HG02970 (cell line): ENCODE data around the gene GPNMB.

Source experiments
- ATAC-seq: cut with Tn5 transposase; IDR thresholded peaks from one replicate; pipeline ENCODE4 v1.9.1; 2021; ENCODE audit warnings: mild to moderate bottlenecking, moderate library complexity, moderate number of reproducible peaks; ENCODE audit not compliant: unreplicated experiment, low FRiP score

The GPNMB gene

GRCh38 chr7:23266918-23267317, 20.3 kb downstream of the GPNMB start:
- ATAC-seq = no peak

- no peak for ATAC-seq
Measured at GRCh38 chr7:23267357-23267756, 20.8 kb downstream of the GPNMB start.

GRCh38 chr7:23268167-23268566, 21.6 kb downstream of the GPNMB start:
- ATAC-seq = no peak

- no peak for ATAC-seq
Measured at GRCh38 chr7:23268746-23269145, 22.2 kb downstream of the GPNMB start.

GRCh38 chr7:23272275-23272674, 25.7 kb downstream of the GPNMB start:
- no peak for ATAC-seq

- ATAC-seq = peak; percentile 89
Measured at GRCh38 chr7:23273141-23273599, 26.6 kb downstream of the GPNMB start.

- no peak for ATAC-seq
Measured at GRCh38 chr7:23275912-23276311, 29.3 kb downstream of the GPNMB start.

GRCh38 chr7:23276376-23276775, 29.8 kb downstream of the GPNMB start:
- ATAC-seq = no peak

GRCh38 chr7:23276947-23277346, 30.4 kb downstream of the GPNMB start:
- ATAC-seq = no peak

GRCh38 chr7:23277359-23277989, 30.9 kb downstream of the GPNMB start:
- no peak for ATAC-seq

- no peak for ATAC-seq
Measured at GRCh38 chr7:23279819-23280525, 33.4 kb downstream of the GPNMB start.

GRCh38 chr7:23283086-23283485, 36.5 kb downstream of the GPNMB start:
- ATAC-seq = no peak

- ATAC-seq = no peak
Measured at GRCh38 chr7:23284871-23285270, 38.3 kb downstream of the GPNMB start.

- ATAC-seq = no peak
Measured at GRCh38 chr7:23285657-23286646, 39.4 kb downstream of the GPNMB start.

GRCh38 chr7:23287612-23288011, 41.0 kb downstream of the GPNMB start:
- ATAC-seq = no peak

GRCh38 chr7:23290993-23291392, 44.4 kb downstream of the GPNMB start:
- no peak for ATAC-seq

- no peak for ATAC-seq
Measured at GRCh38 chr7:23291957-23292560, 45.5 kb downstream of the GPNMB start.

GRCh38 chr7:23292623-23293022, 46.0 kb downstream of the GPNMB start:
- ATAC-seq = no peak

GRCh38 chr7:23293500-23294073, 47.0 kb downstream of the GPNMB start:
- no peak for ATAC-seq
